Stomach smooth muscle (tissue), 2 donors: ENCODE measurements around the gene LCT.
"Not testable (repeated sequence)": the region's sequence is repeated elsewhere in the genome, so short reads cannot be mapped to it uniquely, and the experiment has no call there.

Experiments used
- H3K27ac ChIP-seq: one replicate; pipeline ENCODE4 v1.7.0; 2013; ENCODE audit warnings: mild to moderate bottlenecking, low read length, inconsistent platforms
- H3K27me3 ChIP-seq, 2 donors: one replicate each; pipeline ENCODE4 v1.7.0; 2013; ENCODE audit warnings: low read length in 2 of 2; ENCODE audit not compliant: insufficient read depth in 2 of 2, control insufficient read depth in 1 of 2
- H3K36me3 ChIP-seq, 2 donors: one replicate each; pipeline ENCODE4 v1.7.0; 2013; ENCODE audit warnings: low read length in 2 of 2; ENCODE audit not compliant: control insufficient read depth in 2 of 2, insufficient read depth in 2 of 2
- H3K4me1 ChIP-seq: one replicate; pipeline ENCODE4 v1.7.0; 2013; ENCODE audit warnings: low read length; ENCODE audit not compliant: control insufficient read depth, insufficient read depth
- H3K4me3 ChIP-seq, 2 donors: one replicate each; pipeline ENCODE4 v1.7.0; 2013; ENCODE audit warnings: low read length in 2 of 2
- H3K9ac ChIP-seq, 2 donors: one replicate each; pipeline ENCODE4 v1.7.0; 2013; ENCODE audit warnings: low read length in 2 of 2, mild to moderate bottlenecking in 1 of 2
- H3K9me3 ChIP-seq, 2 donors: one replicate each; pipeline ENCODE4 v1.7.0; 2013; ENCODE audit warnings: low read length in 2 of 2; ENCODE audit not compliant: control insufficient read depth in 2 of 2
- donor health status: healthy.
- donor health status: Pancreatic carcinoma.

Gene LCT

GRCh38 chr2:135797497-135798274 is 39.3 kb downstream of the LCT start:
- no peak overlapping the region for H3K9ac ChIP-seq
- no peak overlapping the region for H3K4me3 ChIP-seq
- H3K36me3 ChIP-seq, result no peaks in the 10 kb centered on the region
- no peak overlapping the region for H3K27ac ChIP-seq
- no peaks in the 10 kb centered on the region for H3K9me3 ChIP-seq
- no peaks in the 10 kb centered on the region for H3K27me3 ChIP-seq
- H3K4me1 ChIP-seq, result no peaks in the 10 kb centered on the region

DNA sequence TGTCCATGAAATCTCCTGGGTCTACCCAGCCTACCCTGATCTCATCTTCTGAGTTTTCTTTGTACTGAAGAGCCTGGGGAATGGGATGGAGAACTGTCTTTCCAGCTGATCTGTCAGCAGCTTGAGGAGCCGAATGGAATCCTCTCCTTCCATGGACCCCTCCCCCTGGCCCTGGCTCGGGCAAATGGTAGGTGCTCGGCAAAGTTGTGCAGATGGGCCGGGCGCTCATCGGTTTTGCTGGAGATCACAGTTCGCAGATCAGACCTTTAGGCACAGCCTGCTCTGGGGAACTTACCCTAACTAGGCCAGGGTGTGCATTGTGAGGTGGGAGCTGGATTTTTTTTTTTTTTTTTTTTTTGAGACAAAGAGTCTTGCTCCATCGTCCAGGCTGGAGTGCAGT is 40.4 kb downstream of the LCT start:
- no peak overlapping the region for H3K4me3 ChIP-seq
- H3K36me3 ChIP-seq, result no peaks in the 10 kb centered on the region
- no peak overlapping the region for H3K27ac ChIP-seq
- H3K9me3 ChIP-seq, result no peaks in the 10 kb centered on the region
- no peaks in the 10 kb centered on the region for H3K4me1 ChIP-seq
- no peak overlapping the region for H3K9ac ChIP-seq
- no peaks in the 10 kb centered on the region for H3K27me3 ChIP-seq

- not testable (repeated sequence) for H3K9me3 ChIP-seq, H3K9ac ChIP-seq, H3K4me3 ChIP-seq, H3K36me3 ChIP-seq, H3K27ac ChIP-seq, H3K27me3 ChIP-seq, H3K4me1 ChIP-seq
Measured at GRCh38 chr2:135795641-135796040, 41.3 kb downstream of the LCT start.

- Histone ChIP-seq H3K4me1 (no peaks in the 10 kb centered on the region), H3K9me3 (no peaks in the 10 kb centered on the region), H3K4me3 (no peak overlapping the region), H3K27me3 (no peaks in the 10 kb centered on the region), H3K27ac (no peak overlapping the region), H3K9ac (no peak overlapping the region), H3K36me3 (no peaks in the 10 kb centered on the region)
Measured at GRCh38 chr2:135792401-135793150, 44.4 kb downstream of the LCT start.

DNA sequence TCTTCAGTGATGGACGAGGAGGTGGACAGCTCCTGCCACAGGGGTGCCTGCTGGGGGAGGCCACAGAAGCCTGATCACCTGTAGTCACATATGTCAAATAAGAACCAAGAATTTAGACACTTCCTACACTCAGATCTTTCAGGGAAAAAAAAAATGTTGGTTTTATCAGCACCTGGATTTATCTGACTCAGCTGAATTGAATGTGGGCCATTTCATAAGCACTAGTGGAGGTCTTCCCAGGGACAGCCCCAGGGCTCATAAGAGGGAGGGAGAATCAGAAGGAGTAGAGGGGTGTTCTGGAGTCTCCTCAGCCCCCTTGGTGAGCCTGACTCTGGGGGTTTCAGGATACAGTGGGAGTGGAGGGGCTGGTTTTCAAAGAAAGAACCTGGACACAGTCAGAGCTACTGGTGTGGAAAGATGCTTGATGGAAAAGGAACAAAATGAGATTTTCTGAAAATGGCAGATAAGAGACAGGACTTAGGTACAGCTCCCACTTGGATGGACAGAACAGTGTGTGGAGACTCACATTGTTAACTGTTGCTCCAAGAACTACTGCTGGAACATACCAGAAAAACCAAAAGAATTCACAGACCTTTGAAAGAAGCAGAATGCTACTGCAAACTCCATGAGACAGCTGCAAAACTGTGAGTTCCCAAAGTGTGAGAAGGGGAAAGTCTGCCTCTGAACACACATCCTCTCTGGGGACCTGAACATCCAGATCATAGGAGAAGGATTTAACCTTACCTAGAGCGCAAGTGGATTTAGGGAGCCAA is 45.4 kb downstream of the LCT start:
- H3K27ac ChIP-seq, result no peak overlapping the region
- no peak overlapping the region for H3K4me3 ChIP-seq
- H3K9ac ChIP-seq, result no peak overlapping the region
- no peaks in the 10 kb centered on the region for H3K9me3 ChIP-seq
- H3K27me3 ChIP-seq, result no peaks in the 10 kb centered on the region
- peaks cover 0 to 2% of the 10 kb centered on the region in 2 donors for H3K36me3 ChIP-seq
- no peaks in the 10 kb centered on the region for H3K4me1 ChIP-seq

DNA sequence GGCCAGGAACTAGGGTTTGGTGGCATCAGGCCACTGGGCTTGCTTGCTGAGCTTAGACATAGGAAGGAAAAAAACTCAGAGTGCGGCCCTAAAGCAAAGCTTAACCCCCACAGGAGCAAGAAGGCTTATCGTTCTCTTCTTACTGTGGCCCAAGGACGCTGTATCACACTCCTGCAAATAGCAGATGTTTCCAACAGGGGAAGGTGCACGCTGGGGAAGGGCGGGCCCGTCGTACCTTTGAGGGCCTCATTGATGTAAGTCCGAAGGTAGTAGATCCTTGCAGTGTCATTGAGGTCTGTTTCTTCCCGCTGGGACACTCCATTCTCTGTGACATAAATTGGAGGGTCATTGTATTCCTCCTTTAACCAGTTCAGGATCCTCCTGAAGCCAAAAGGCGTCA is 46.6 kb downstream of the LCT start:
- no peaks in the 10 kb centered on the region for H3K9me3 ChIP-seq
- H3K4me1 ChIP-seq, result no peaks in the 10 kb centered on the region
- no peak overlapping the region for H3K9ac ChIP-seq
- no peak overlapping the region for H3K4me3 ChIP-seq
- peaks cover 0 to 6% of the 10 kb centered on the region in 2 donors for H3K36me3 ChIP-seq
- no peaks in the 10 kb centered on the region for H3K27me3 ChIP-seq
- H3K27ac ChIP-seq, result no peak overlapping the region

- Histone ChIP-seq H3K27me3 (no peaks in the 10 kb centered on the region), H3K9ac (no peak overlapping the region), H3K4me3 (no peak overlapping the region), H3K27ac (no peak overlapping the region), H3K4me1 (no peaks in the 10 kb centered on the region), H3K9me3 (no peaks in the 10 kb centered on the region), H3K36me3 (peaks cover 17 to 25% of the 10 kb centered on the region in 2 donors)
Measured at GRCh38 chr2:135786823-135787222, 50.2 kb downstream of the LCT start.

DNA sequence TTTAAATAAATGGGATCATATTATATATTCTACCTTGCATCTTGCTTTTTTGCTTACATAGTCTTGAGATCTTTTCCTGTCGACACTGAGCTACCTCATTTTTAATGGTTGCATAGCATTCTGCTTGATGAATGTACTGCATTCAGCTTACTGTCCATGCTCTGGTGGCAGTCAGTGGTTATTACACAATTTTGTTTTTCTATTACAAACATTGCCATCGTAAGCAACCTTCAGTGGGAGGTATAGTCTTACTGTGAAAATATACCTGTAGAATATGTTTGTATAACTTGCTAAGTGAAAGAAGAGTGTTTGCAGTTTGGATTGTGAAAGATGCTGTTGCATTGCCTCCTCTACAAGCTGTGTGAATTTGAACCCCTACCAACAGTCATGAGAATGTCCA is 52.0 kb downstream of the LCT start:
- peaks cover 34 to 38% of the 10 kb centered on the region in 2 donors for H3K36me3 ChIP-seq

GRCh38 chr2:135783439-135783838 is 53.5 kb downstream of the LCT start:
- H3K4me1 ChIP-seq, result no peaks in the 10 kb centered on the region
- no peaks in the 10 kb centered on the region for H3K9me3 ChIP-seq
- no peak overlapping the region for H3K9ac ChIP-seq
- H3K27ac ChIP-seq, result no peak overlapping the region
- no peak overlapping the region for H3K4me3 ChIP-seq
- H3K36me3 ChIP-seq, result peaks cover 42% of the 10 kb centered on the region in 2 donors
- H3K27me3 ChIP-seq, result no peaks in the 10 kb centered on the region

More for the DNA sequence above, 52.0 kb downstream of the LCT start:
- Histone ChIP-seq H3K27ac (no peak overlapping the region), H3K9ac (no peak overlapping the region), H3K4me3 (no peak overlapping the region), H3K27me3 (no peaks in the 10 kb centered on the region), H3K9me3 (no peaks in the 10 kb centered on the region), H3K4me1 (no peaks in the 10 kb centered on the region)

DNA sequence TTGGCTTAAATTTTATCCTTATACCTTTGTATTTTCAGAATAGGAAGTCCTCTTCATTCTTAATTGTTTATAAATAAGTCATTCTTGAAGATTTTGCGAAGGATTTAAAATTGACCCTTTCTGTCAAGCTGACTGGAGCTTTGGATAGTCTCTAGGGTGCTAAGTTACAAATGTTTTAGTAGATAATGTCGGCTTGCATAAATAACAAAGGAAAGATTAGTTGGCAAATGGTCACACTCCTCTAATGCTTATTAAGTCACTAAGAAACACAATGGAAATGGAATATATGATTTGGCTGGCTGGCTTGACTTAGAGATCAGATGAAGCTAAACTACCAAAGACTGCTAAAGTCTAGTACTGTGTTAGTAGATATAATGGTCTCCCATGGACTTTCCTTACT is 54.8 kb downstream of the LCT start:
- H3K27ac ChIP-seq, result no peak overlapping the region
- no peaks in the 10 kb centered on the region for H3K4me1 ChIP-seq
- peaks cover 42 to 45% of the 10 kb centered on the region in 2 donors for H3K36me3 ChIP-seq

More for the DNA sequence above, 54.8 kb downstream of the LCT start:
- Histone ChIP-seq H3K9ac (no peak overlapping the region), H3K4me3 (no peak overlapping the region), H3K27me3 (no peaks in the 10 kb centered on the region), H3K9me3 (no peaks in the 10 kb centered on the region)
